Measurements from ENCODE around the gene GRM7. TPM values are rescaled to one million over a fixed set of nuclear protein-coding genes. Genes with fewer than 3 reads are reported as not detected.

The GRM7 gene
- total RNA-seq, 1 experiment from 2014 or later: 0.28 TPM

GRCh38 chr3:7700977-7701376, 840.1 kb downstream of the GRM7 start:
- Histone ChIP-seq H3K56ac (ENCODE audit: insufficient read length, low read depth, low read length) (no peak overlapping the region), H3K79me1 (ENCODE audit: insufficient read depth, low read depth, low read length, poor library complexity, severe bottlenecking) (no peaks in the 10 kb centered on the region), H2BK12ac (ENCODE audit: insufficient read length, low read depth, low read length) (peak overlapping the region; percentile 33), H4K8ac (replicated peaks; ENCODE audit: insufficient read length, low read depth, low read length) (no peak overlapping the region), H3K27me3 (ENCODE audit: insufficient read depth, low read length) (no peaks in the 10 kb centered on the region), H3K23ac (ENCODE audit: insufficient read length, low read depth, low read length) (no peak overlapping the region), H3T11ph (ENCODE audit: low read length) (no peak overlapping the region), H2AFZ (ENCODE audit: low read length) (no peak overlapping the region), H2BK120ac (ENCODE audit: low read depth, low read length, poor library complexity, severe bottlenecking) (no peak overlapping the region), H3K4me2 (ENCODE audit: insufficient read depth, insufficient read length, low read length) (no peak overlapping the region), H2BK20ac (ENCODE audit: low read depth, low read length, poor library complexity, severe bottlenecking) (no peak overlapping the region), H4K5ac (ENCODE audit: insufficient read length, low read depth, low read length) (no peak overlapping the region), H4K91ac (ENCODE audit: insufficient read length, low read depth, low read length) (no peak overlapping the region), H2BK15ac (ENCODE audit: low read depth, low read length) (no peak overlapping the region), H3K14ac (ENCODE audit: insufficient read depth, low read length) (no peak overlapping the region), H3K9ac (ENCODE audit: extremely low read depth, insufficient read length, low read length) (no peak overlapping the region), H2AK5ac (ENCODE audit: insufficient read length, low read length) (no peak overlapping the region), H3K9me3 (ENCODE audit: control insufficient read depth, low read depth, low read length) (no peaks in the 10 kb centered on the region), H3K4me1 (ENCODE audit: insufficient read depth, low read length) (no peaks in the 10 kb centered on the region; the same call in 1 of the 2 replicates), H3K18ac (ENCODE audit: insufficient read length, low read depth, low read length) (no peak overlapping the region), H4K20me1 (ENCODE audit: control insufficient read depth, insufficient read depth, insufficient read length) (no peaks in the 10 kb centered on the region), H3K79me2 (ENCODE audit: insufficient read depth, low read length) (no peaks in the 10 kb centered on the region), H3K4ac (ENCODE audit: low read depth, low read length) (no peak overlapping the region), H3K27ac (ENCODE audit: insufficient read length, low read depth, low read length) (no peak overlapping the region), H2BK5ac (ENCODE audit: insufficient read length, low read length) (no peak overlapping the region), H3K23me2 (ENCODE audit: insufficient read length, low read depth, low read length, poor library complexity, severe bottlenecking) (no peaks in the 10 kb centered on the region)
- Mint-ChIP-seq H3K4me1 (peaks cover 11 to 15% of the 10 kb centered on the region in 2 experiments), H3K4me3 (no peak overlapping the region), H3K27ac (peak overlapping the region in 1 of 3 experiments; percentile 53; a peak in 1 of 7 replicates), H3K27me3 (ENCODE audit: low read depth) (no peaks in the 10 kb centered on the region), H3K9me3 (no peaks in the 10 kb centered on the region), H3K36me3 (ENCODE audit: insufficient read depth in 1 of 3, low read depth in 3 of 3) (no peaks in the 10 kb centered on the region)
- WGBS (ENCODE audit: extremely low coverage, insufficient read length, low lambda C conversion rate): no CpG with 5 or more reads among the region's 6 CpGs
- no peak for TF ChIP-seq CTCF (conservative IDR thresholded peaks at IDR 0.05)
- DNase-seq: no peak
